ENCODE data around the gene OGFR.

DNA sequence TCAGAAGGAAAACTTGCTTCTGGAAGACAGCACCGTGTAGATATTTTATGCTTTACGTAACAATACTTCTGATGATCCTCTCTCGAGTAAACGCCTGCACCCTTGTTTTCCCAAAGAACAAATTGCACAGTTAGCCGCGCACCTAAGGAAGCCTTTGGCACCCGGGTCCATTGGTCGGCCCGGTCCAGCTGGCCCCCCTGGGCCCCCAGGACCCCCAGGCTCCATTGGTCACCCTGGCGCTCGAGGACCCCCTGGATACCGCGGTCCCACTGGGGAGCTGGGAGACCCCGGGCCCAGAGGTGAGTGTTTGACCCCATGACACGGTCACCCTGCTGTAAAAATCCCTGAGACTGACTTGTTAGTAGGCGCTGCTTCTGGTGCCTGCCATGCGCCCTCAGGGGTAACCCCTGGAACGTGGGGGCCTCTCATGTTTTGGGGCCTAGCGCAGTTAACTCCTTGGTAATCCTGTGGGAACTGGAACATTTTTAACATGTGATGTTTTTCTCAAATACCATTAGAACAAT is 32.4 kb downstream of the OGFR start:
- TF ChIP-seq POLR2A (IDR thresholded peaks at IDR 0.05): no peak
- TF ChIP-seq, protein P1, sequence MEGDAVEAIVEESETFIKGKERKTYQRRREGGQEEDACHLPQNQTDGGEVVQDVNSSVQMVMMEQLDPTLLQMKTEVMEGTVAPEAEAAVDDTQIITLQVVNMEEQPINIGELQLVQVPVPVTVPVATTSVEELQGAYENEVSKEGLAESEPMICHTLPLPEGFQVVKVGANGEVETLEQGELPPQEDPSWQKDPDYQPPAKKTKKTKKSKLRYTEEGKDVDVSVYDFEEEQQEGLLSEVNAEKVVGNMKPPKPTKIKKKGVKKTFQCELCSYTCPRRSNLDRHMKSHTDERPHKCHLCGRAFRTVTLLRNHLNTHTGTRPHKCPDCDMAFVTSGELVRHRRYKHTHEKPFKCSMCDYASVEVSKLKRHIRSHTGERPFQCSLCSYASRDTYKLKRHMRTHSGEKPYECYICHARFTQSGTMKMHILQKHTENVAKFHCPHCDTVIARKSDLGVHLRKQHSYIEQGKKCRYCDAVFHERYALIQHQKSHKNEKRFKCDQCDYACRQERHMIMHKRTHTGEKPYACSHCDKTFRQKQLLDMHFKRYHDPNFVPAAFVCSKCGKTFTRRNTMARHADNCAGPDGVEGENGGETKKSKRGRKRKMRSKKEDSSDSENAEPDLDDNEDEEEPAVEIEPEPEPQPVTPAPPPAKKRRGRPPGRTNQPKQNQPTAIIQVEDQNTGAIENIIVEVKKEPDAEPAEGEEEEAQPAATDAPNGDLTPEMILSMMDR (IDR thresholded peaks at IDR 0.05): no peak

Measured in Peyer's patch (tissue), 4 donors.